ENCODE results near the gene VSX1. TPM values are rescaled to one million over a fixed set of nuclear protein-coding genes. Genes with fewer than 3 reads are reported as not detected.

VSX1 gene
- total and polyA plus RNA-seq, 2 donors (not counting 1 experiment from before 2014, with no cell fraction given): not detected

- peaks cover 65% of the 10 kb centered on the region for H3K27me3 Mint-ChIP-seq
- no peak overlapping the region for H3K4me3 Mint-ChIP-seq
Observed at GRCh38 chr20:25084626-25085187, 2.8 kb upstream of the VSX1 start.

GRCh38 chr20:25083773-25084625, 2.1 kb upstream of the VSX1 start:
- no peak overlapping the region for H3K27ac ChIP-seq (ENCODE audit: low read length in 2 of 2)
- no peaks in the 10 kb centered on the region for H3K9me3 Mint-ChIP-seq (ENCODE audit: insufficient read depth)
- ChIA-PET CTCF (no interaction called here), POLR2A (no interaction called here)
- ATAC-seq (ENCODE audit: low read depth): no peak
- H2AFZ ChIP-seq (ENCODE audit: insufficient read depth, low read depth, low read length, poor library complexity, severe bottlenecking): peak overlapping the region; percentile 28
- peak overlapping the region; percentile 41 for H3K4me2 ChIP-seq (replicated peaks; ENCODE audit: low read depth, low read length, poor library complexity, severe bottlenecking)
- H3K9ac ChIP-seq (ENCODE audit: low read length): no peak overlapping the region
- H3K4me3 ChIP-seq (ENCODE audit: control extremely low read depth in 1 of 5, extremely low read depth in 1 of 5, insufficient read depth in 1 of 5, low read depth in 2 of 5, low read length in 4 of 5): peak overlapping the region in 1 of 5 experiments; percentile 14
- peaks cover 64% of the 10 kb centered on the region for H3K27me3 Mint-ChIP-seq
- H3K9me3 ChIP-seq (ENCODE audit: control extremely low read depth in 1 of 3, control insufficient read depth in 2 of 3, insufficient read depth in 1 of 3, low read length in 2 of 3): peaks cover 0 to 22% (median 0%) of the 10 kb centered on the region in 3 donors
- TF ChIP-seq EZH2 (IDR thresholded peaks at IDR 0.05; ENCODE audit: borderline replicate concordance, insufficient read depth, low read depth, low read length, poor library complexity, severe bottlenecking): no peak
- no peak for TF ChIP-seq CTCF (IDR thresholded peaks at IDR 0.05)
- peaks cover 7% of the 10 kb centered on the region for H3K4me1 Mint-ChIP-seq
- peaks cover 0 to 66% (median 46%) of the 10 kb centered on the region in 4 experiments for H3K27me3 ChIP-seq (replicated peaks in 1 of 4; ENCODE audit: control extremely low read depth in 1 of 4, control insufficient read depth in 3 of 4, insufficient read depth in 4 of 4, low read length in 3 of 4)
- no peaks in the 10 kb centered on the region for H4K20me1 ChIP-seq (ENCODE audit: control insufficient read depth, insufficient read depth, low read length, poor library complexity, severe bottlenecking)
- no peaks in the 10 kb centered on the region for H3K36me3 ChIP-seq (replicated peaks in 1 of 2; ENCODE audit: control extremely low read depth in 1 of 2, control insufficient read depth in 1 of 2, extremely low read depth in 1 of 2, insufficient read depth in 2 of 2, low read length in 1 of 2)
- peaks cover 5 to 26% of the 10 kb centered on the region in 2 donors for H3K4me1 ChIP-seq (ENCODE audit: control insufficient read depth in 2 of 2, insufficient read depth in 2 of 2, low read length in 2 of 2)
- no peak for DNase-seq
- WGBS (ENCODE audit: insufficient coverage): 22% methylated on average over 54 of the region's 54 CpGs
- intact Hi-C loops (cut with micrococcal nuclease): no loop called here
- no peak overlapping the region for H3K4me3 Mint-ChIP-seq
- no peak overlapping the region for H3K27ac Mint-ChIP-seq
- no peaks in the 10 kb centered on the region for H3K79me2 ChIP-seq (ENCODE audit: control insufficient read depth, insufficient read depth, low read length)

More at GRCh38 chr20:25084626-25085187, 2.8 kb upstream of the VSX1 start:
- peaks cover 5 to 26% of the 10 kb centered on the region in 2 donors for H3K4me1 ChIP-seq (ENCODE audit: control insufficient read depth in 2 of 2, insufficient read depth in 2 of 2, low read length in 2 of 2)
- WGBS (ENCODE audit: insufficient coverage): 5% methylated on average over 36 of the region's 36 CpGs
- ChIA-PET POLR2A (no interaction called here), CTCF (no interaction called here)
- no peaks in the 10 kb centered on the region for H4K20me1 ChIP-seq (ENCODE audit: control insufficient read depth, insufficient read depth, low read length, poor library complexity, severe bottlenecking)
- ATAC-seq (ENCODE audit: low read depth) (no peak), DNase-seq (no peak)
- Mint-ChIP-seq H3K27ac (no peak overlapping the region), H3K9me3 (ENCODE audit: insufficient read depth) (no peaks in the 10 kb centered on the region), H3K4me1 (peaks cover 7% of the 10 kb centered on the region)
- peak overlapping the region; percentile 28 for H2AFZ ChIP-seq (ENCODE audit: insufficient read depth, low read depth, low read length, poor library complexity, severe bottlenecking)
- intact Hi-C loops (cut with micrococcal nuclease): no loop called here
- no peaks in the 10 kb centered on the region for H3K36me3 ChIP-seq (replicated peaks in 1 of 2; ENCODE audit: control extremely low read depth in 1 of 2, control insufficient read depth in 1 of 2, extremely low read depth in 1 of 2, insufficient read depth in 2 of 2, low read length in 1 of 2)
- no peak for TF ChIP-seq EZH2 (IDR thresholded peaks at IDR 0.05; ENCODE audit: borderline replicate concordance, insufficient read depth, low read depth, low read length, poor library complexity, severe bottlenecking)
- H3K9me3 ChIP-seq (ENCODE audit: control extremely low read depth in 1 of 3, control insufficient read depth in 2 of 3, insufficient read depth in 1 of 3, low read length in 2 of 3): peaks cover 0 to 22% (median 0%) of the 10 kb centered on the region in 3 donors
- H3K27ac ChIP-seq (ENCODE audit: low read length in 2 of 2): no peak overlapping the region
- H3K4me2 ChIP-seq (replicated peaks; ENCODE audit: low read depth, low read length, poor library complexity, severe bottlenecking): no peak overlapping the region
- peaks cover 0 to 64% (median 40%) of the 10 kb centered on the region in 4 experiments for H3K27me3 ChIP-seq (replicated peaks in 1 of 4; ENCODE audit: control extremely low read depth in 1 of 4, control insufficient read depth in 3 of 4, insufficient read depth in 4 of 4, low read length in 3 of 4)
- no peak overlapping the region for H3K9ac ChIP-seq (ENCODE audit: low read length)
- no peak overlapping the region for H3K4me3 ChIP-seq (ENCODE audit: control extremely low read depth in 1 of 5, extremely low read depth in 1 of 5, insufficient read depth in 1 of 5, low read depth in 2 of 5, low read length in 4 of 5)
- no peaks in the 10 kb centered on the region for H3K79me2 ChIP-seq (ENCODE audit: control insufficient read depth, insufficient read depth, low read length)

Measured in B cell (primary cell).